GM21367 (cell line): ENCODE results near the gene SRGAP3.

Source experiments
- ATAC-seq: cut with Tn5 transposase; IDR thresholded peaks from one replicate; pipeline ENCODE4 v1.9.1; 2021; ENCODE audit not compliant: unreplicated experiment

Gene SRGAP3

GRCh38 chr3:8975081-8976020 is 274.1 kb downstream of the SRGAP3 start:
- ATAC-seq = no peak

GRCh38 chr3:8974458-8974857 is 275.0 kb downstream of the SRGAP3 start:
- ATAC-seq = no peak

- no peak for ATAC-seq
These were observed 276.8 kb downstream of the SRGAP3 start for GRCh38 chr3:8972639-8973038.

- ATAC-seq = no peak
These were observed 278.4 kb downstream of the SRGAP3 start for GRCh38 chr3:8970971-8971589.

- ATAC-seq = no peak
These were observed 280.2 kb downstream of the SRGAP3 start for GRCh38 chr3:8969241-8969640.

- ATAC-seq = no peak
These were observed 281.0 kb downstream of the SRGAP3 start for GRCh38 chr3:8968375-8968882.

GRCh38 chr3:8967553-8967952 is 281.9 kb downstream of the SRGAP3 start:
- no peak for ATAC-seq

GRCh38 chr3:8966820-8967348 is 282.6 kb downstream of the SRGAP3 start:
- no peak for ATAC-seq

GRCh38 chr3:8966150-8966819 is 283.2 kb downstream of the SRGAP3 start:
- no peak for ATAC-seq

GRCh38 chr3:8964436-8965370 is 284.7 kb downstream of the SRGAP3 start:
- no peak for ATAC-seq

- ATAC-seq = peak; percentile 83
These were observed 286.2 kb downstream of the SRGAP3 start, which contains the start of gene RAD18 for GRCh38 chr3:8963137-8963853. Gene RAD18, minus strand, starts transcription at chr3:8963472. Its CDS starts 87 bp downstream, at chr3:8963385.

GRCh38 chr3:8962226-8962861 is 287.1 kb downstream of the SRGAP3 start:
- no peak for ATAC-seq

- ATAC-seq = no peak
These were observed 289.8 kb downstream of the SRGAP3 start for GRCh38 chr3:8959668-8960067.

- peak; percentile 93 for ATAC-seq
These were observed 294.3 kb downstream of the SRGAP3 start for GRCh38 chr3:8954938-8955763.

- no peak for ATAC-seq
These were observed 296.1 kb downstream of the SRGAP3 start for GRCh38 chr3:8953313-8953712.

GRCh38 chr3:8952130-8952529 is 297.3 kb downstream of the SRGAP3 start:
- no peak for ATAC-seq

- no peak for ATAC-seq
These were observed 303.4 kb downstream of the SRGAP3 start for GRCh38 chr3:8945890-8946600.
